Gastroesophageal sphincter (tissue), 3 donors: ENCODE measurements around the gene SLC38A5.
"Not testable (repeated sequence)": the region's sequence is repeated elsewhere in the genome, so short reads cannot be mapped to it uniquely, and the experiment has no call there.

ENCODE experiments used
- POLR2A ChIP-seq, 2 donors: fragments of 450-650 bp; IDR thresholded peaks; one replicate each; pipeline ENCODE4 v1.6.1; 2017; ENCODE audit warnings: antibody characterized with exemption in 2 of 2, mild to moderate bottlenecking in 2 of 2, moderate library complexity in 1 of 2
- TF ChIP-seq, protein P1 (sequence below), 4 experiments: fragments of 200-600 bp in 2 of 4; fragments of 450-650 bp in 2 of 4; sonication (generic) in 1 of 4; IDR thresholded peaks; one replicate each; pipeline ENCODE4 v1.5.1; 2017 to 2019; ENCODE audit warnings: antibody characterized with exemption in 4 of 4, mild to moderate bottlenecking in 2 of 4, moderate library complexity in 2 of 4

DNA sequence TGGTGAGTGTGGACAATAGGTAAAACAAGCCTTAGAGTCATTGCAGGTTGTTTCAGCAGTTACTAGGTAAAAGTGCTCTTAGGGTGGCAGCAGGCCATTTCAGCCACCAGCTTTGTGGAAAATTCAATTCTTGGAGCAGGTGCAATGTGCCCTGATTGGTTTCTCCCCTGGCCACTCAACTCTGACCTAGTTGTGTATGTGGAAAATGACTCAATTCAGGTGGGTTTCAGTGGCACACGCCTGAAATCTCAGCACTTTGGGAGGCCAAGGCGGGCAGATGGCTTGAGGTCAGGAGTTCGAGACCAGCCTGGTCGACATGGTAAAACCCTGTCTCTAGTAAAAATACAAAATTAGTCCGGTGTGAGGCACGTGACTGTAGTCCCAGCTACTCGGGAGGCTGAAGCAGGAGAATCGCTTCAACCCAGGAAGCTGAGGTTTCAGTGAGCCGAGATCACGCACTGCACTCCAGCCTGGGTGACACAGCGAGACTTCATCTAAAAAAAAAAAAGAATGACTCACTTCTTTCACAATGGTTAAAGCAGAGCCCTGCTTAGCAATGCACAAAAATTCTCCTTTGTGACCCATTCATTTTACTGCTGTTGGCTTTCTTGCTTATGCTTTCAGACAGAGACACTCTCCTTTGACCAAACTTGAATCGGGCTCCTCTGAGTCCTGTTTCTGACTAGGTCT is 42.9 kb downstream of the SLC38A5 start:
- TF ChIP-seq POLR2A (IDR thresholded peaks at IDR 0.05), result not testable (repeated sequence)
- TF ChIP-seq, protein P1, sequence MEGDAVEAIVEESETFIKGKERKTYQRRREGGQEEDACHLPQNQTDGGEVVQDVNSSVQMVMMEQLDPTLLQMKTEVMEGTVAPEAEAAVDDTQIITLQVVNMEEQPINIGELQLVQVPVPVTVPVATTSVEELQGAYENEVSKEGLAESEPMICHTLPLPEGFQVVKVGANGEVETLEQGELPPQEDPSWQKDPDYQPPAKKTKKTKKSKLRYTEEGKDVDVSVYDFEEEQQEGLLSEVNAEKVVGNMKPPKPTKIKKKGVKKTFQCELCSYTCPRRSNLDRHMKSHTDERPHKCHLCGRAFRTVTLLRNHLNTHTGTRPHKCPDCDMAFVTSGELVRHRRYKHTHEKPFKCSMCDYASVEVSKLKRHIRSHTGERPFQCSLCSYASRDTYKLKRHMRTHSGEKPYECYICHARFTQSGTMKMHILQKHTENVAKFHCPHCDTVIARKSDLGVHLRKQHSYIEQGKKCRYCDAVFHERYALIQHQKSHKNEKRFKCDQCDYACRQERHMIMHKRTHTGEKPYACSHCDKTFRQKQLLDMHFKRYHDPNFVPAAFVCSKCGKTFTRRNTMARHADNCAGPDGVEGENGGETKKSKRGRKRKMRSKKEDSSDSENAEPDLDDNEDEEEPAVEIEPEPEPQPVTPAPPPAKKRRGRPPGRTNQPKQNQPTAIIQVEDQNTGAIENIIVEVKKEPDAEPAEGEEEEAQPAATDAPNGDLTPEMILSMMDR (IDR thresholded peaks at IDR 0.05), result not testable (repeated sequence)
